ENCODE data around the gene TBC1D9B.
"Not testable (repeated sequence)": the region's sequence is repeated elsewhere in the genome, so short reads cannot be mapped to it uniquely, and the experiment has no call there.

TBC1D9B gene

DNA sequence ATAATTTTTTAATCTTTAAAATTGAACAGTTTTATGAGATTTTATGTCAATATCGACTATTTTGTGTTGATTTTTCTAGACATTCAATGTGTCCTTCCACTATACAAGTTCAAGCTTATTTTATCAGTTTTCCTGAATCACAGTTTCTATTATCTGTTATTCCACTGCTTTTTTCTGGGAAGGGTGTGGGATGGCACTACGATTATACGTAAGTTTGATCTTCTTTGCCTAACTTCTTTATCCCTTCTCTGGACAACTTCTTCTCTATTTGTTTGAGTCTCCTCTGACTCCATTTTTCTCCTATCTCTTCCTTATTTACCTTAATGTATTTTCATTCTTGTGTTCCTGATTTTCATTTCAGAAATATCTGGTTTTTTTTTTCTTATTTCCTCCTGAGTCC is 24.5 kb downstream of the TBC1D9B start:
- no peak for DNase-seq

DNA sequence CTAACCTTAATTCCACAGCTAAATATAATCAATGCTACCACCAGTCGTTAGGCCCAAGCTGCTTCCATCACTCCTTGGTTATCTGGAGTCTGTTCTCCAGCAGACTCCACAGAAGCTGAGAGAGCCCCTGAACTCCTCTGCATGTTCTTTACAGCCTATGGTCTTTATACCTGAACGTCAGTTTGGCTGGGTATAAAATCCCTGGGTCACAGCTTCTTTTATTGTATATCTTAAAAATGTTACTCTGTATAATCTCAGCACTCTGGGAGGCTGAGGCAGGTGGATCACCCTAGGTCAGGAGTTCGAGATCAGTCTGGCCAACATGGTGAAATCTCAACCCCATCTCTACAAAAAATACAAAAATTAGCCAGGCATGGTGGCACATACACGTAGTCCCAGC is 25.4 kb downstream of the TBC1D9B start:
- DNase-seq: no peak

DNA sequence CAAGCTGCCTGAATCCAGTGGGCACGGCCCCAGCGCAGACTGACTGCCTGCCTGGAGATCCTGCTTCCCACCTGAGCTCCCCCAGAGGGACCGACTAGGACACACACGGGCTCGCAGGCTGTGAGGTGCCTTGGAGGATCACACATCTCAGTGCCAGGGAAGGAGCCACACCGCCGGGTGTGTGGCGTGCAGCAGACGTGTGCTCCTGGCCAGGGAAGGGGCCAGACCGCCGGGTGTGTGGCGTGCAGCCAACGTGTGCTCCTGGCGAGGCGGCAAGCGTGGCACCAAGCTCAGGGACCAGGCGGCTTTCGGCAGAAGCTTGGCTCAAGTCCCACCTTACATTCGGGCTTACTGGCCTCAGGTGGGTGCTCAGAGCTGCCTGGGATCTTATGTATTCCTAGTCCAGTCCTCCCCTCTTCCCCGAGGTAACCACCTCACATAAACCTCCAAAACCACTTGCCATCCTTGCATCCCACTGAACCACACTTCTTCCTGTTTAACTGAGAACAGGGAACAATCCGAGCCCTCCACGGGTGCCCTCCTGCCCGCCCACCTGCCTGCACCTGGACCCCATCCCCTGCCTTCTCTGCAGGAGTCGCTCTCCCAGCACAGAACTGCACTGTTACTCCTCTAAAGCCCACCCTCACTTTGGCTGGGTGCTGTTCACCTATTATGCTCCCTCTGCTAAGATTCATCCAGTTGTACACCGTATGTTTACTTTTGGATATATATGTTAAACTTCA is 26.7 kb downstream of the TBC1D9B start:
- no peak for DNase-seq

DNA sequence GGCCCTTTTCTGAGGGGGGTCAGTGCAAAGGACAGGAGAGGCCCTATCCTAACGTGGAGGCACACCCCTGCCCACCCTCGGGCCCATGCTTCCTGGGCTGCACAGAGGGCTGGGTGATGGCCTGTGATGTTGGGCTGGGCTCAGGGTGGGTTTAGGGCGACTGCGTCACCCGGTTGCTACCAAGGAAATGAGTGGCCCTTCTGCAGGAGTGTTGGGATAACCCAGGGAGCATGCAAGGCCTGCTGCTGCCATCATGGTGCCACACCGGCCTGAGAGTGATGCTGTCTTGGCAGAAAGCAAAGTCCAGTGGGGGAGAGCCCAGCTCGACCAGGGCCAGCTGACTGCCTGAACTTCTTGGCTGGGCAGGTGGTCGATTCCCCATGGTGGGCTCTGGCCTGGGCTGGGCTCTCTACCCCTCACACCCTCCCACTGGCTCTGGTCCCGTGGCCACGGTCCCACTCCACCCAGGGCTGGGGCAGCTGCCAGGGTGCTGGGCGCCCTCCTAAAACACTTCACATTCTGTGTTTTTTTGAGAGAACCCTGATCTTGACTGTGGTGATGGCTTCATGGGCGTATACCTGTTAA is 27.5 kb downstream of the TBC1D9B start:
- DNase-seq: no peak

DNA sequence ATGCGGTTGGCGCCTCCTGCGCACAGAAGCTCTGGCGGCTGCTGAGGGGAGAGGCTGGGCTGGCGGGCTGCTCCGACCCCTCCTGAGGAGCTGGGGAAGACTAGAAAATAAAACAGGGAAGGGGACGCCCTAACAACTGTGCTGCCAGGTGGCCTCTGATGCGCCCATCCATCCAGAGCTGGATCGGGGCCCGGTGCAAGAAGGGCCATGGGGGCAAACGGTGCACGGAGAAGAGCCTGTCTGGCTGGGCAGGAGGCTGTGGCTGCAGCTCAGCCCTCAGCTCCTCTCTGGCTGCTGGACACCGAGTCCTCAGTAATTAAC is 28.0 kb downstream of the TBC1D9B start:
- DNase-seq: no peak

DNA sequence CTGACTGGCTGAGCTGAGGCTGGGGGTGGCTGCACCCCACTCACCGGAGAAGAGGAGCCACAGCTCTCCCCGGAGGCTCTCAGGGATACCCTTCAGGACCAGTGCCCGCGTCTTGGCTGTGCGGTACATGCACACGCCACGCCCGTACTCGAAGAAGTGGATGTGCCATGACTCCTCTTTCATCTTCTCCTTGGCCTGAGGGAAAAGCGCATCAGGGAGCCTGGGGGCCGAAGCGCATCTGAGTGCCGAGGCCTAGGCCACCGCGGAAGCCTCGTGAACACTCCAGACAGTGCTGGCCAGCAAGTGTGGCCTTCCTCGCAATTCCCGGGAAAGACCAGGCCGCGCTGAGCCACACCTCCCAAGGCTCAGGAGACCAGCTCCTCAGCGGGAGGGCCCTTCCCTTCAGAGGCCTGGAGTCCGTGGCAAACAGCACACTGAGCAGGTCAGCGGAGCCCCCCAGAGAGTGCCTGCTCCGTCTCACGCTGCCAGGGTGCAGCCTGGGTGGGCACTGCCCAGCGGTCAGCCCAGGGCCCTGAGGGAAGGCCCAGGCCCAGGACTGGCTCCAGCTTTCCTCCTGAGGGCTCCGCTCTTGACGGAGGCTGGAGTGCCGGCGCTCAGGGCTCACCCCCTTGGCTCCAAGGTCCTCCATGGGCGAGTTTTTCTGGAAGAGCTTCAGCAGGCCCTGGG is 28.6 kb downstream of the TBC1D9B start:
- no peak for DNase-seq

DNA sequence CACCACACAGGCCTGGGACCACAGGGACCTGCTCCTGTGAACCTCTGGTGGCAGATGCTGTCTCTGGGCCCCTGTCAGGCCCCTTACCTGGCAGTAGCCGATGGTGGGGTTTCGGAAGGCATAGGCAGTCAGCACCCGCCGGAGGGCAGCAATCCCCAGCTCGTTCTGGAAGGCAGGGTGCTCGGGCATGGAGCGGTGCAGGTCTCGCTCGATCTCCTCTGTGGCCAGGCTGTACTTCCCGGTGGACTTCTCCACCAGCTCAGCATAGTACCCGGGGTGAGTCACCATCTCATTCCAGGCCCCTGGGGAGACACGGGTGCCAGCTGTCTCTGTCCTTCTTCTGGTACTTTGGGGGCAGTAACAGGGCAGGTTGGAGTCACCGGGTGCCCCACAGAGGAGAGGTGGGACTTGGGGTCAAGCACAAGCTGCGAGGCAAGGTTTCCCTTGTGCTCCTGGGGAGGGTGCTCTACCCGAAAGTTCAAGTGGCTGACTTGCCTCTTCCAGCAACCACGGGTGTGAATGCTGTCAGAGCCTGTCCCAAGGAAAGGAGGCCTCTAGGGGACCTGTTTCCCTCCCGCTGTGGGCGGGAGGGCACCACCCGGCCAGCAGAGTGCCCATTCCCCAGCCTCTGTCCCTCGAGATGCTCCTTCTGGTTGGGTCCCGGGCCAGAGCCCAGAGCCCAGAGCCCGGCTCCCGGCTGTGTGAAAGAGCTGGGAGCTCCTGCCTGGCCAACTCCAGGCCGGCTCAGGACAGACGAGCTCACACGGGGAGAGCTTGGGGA is 29.3 kb downstream of the TBC1D9B start:
- DNase-seq: no peak

DNA sequence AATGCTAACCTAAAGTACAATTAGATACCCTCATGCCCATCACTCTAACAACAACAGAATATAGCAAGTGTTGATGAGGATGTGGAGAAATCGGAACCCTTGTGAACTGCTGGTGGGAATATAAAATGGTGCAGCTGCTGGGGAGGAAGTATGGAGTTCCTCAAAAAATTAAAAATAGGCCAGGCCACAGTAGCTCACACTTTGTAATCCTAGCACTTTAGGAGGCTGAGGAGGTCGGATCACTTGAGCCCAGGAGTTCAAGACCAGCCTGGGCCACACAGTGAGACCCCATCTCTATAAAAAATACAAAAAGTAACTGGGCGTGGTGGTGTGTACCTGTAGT is 31.1 kb downstream of the TBC1D9B start:
- DNase-seq: no peak

DNA sequence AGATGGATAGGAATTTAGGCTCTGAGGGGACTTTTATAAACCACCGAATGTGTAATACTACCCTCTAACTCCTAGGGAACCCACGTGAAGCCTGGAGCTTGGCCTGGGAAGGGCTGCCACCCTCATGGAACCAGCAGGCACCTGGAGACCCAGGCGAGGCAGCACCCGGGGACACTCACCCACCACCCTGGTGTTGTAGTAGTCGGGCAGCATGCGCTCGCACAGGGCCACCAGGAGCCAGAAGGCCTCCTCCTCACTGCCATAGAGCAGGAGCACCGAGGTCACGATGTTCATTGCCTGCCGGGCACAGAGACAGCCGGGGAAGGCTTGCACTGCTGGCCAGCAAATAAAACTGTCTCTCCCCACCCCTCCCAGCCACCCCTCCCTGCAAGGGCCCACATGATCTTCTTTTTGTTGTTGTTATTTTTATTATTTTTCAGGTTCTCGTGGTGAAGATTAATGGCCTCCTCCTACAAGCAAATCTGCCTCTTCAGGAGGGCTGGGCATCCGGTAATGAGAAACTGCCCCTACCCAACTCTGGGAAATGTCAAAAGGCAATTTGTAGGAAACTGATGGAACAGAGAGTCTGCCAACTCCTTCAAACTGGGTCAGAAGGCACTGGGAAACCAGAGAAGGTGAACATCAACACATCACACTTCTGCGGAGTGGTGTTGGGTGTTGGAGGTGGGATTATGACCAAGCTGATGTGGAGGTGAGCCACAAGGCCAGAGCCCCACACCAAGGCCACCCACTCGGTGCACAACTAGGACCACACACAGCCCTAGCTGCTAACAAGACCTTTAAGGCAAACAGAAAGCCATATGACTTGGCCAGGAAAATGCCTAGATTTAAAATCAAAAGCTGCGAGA is 31.7 kb downstream of the TBC1D9B start:
- DNase-seq: no peak

DNA sequence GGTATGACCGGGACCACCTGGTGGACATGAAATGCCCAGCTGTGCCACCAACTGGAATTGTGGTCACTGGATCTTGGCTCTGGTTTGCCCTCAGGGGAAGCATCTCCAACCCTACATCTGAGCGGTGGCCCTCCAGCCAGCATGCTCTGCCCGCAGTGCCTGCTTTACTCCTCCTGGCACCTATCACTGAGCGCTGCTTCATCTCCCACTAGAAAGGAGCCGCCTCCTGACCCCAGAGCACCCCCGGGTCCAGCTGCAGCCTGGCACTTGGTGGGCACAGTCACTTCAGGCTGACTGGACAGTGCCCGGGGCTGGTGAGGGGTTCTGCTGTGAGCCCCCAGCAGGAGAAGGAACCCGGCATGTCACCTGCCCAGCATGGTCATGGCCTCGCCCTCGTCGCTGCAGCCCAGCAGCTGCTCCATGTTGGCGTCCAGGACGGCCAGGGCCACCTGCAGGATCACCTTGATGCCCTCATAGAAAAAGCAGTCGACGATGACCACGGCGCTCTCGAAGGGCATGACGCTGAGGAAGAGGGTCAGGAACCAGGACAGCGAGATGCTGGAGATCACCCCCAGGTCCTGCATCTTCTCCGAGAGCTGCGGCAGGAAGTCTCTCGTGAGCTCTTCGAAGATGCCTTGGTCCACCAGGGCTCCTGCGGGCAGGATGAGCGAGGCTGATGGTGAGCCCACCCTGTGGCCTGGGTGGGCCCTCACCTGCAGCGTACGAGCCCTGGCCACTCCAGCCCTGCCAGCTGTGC is 33.0 kb downstream of the TBC1D9B start:
- DNase-seq: no peak

DNA sequence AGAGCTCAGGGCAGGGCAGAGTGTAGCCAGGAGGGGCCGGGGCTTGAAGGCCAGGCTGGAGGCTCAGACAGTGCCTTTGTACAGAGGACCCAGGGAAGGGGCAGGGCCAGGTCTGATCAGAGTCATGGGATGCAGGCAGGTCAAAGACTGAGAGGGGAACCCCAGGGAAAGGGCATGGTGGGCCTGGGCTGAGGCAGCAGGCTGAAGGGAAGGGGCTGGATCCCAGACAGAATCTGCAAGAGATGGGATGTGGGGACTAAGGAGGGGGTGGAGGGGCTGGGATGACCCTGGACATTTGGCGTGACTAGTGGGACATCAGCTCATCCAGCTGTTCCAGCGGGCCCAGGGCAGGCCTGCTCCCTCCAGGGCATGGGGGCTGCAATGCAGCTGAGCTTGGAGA is 33.6 kb downstream of the TBC1D9B start:
- no peak for DNase-seq

DNA sequence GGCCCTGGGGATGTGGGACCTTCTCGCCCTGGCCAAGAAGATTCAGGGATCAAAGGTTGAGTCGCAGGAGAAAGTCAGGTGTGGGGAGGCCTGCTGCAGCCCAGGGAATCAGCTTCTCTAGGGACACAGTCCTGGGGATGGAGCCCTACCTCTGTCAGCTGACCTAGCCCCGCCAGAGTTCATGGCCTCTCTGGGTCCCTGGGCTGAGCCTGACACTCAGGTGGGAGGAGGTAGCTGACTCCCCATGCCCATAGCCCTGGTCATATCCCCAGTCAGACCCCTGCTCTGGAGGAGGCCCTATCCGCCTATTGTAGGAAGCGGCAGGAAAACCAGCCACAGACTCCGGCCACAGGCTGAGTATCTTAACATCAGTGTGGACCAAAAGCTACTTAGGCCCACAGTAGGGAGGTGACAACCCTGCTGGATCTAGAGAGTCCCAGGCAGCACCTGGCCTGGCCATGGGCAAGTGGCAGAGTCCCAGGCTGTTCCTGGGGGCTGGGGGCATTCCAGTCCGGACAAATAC is 34.0 kb downstream of the TBC1D9B start:
- DNase-seq: no peak

DNA sequence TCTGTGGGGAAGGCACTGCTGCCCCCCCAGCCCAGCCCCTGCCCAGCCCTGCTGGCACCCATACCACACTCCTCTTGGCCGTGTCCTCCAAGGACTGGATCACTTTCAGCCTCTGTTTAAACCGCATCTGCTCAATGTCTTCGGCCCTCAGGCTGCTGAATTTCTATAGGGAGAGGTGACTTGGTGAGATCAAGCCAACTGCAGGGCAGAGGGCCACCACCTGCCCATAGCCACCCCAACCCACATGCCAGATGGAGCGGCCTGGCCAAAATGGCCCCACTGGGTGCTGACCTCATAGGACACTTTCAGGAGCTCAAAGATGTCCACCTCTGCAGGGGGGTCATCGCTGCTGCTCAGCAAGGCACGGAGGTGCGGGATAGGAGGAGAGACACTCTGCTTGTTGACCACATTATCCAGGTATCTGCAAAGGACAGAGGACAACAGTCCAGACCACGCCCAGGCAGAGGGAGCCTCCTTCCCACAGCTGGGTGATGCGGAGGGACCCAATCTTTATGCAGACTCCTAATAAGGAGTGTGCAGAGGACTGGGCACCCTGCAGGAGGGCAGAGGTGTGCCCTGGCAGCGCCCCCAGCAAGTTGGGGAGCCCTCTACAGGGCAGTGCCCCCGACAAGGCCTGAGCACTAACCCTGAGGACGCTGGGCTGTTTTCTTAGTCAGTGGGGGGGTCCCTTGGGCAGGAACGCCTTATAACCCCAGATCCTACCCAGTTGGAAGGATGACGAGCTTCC is 34.7 kb downstream of the TBC1D9B start:
- no peak for DNase-seq

DNA sequence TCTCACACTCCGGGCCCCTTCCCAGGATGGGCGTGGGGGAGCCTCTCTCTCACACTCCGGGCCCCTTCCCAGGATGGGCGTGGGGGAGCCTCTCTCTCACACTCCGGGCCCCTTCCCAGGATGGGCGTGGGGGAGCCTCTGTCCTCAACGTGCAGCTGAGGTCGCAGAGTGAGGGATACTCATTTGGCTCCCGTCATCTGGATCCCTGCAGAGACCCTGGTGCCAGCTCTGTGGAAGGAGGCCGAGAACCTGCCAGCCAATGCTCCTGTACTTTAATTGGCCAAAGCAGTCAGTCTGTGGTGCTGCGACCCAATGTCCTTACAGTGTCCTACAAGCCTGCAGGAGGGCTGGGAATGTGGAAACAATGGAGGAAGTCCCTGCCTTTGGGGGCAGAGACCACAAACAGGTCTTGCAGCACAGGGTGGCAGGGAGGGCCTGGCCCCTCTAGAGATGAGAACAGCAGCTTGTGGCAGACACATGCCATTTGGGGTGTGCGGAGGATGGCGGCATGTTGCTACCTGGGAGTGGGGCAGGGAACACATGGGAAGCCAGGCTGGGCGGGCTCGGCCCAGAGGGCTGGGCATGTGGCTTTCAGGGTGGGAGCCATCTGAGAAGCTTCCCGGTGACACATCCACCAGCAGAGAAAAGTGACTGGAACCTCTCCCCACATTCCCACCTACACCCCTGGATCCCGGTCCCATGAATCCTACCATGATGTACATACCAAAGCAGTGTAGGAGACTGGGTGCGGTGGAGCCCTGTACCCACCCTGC is 35.5 kb downstream of the TBC1D9B start:
- no peak for DNase-seq

DNA sequence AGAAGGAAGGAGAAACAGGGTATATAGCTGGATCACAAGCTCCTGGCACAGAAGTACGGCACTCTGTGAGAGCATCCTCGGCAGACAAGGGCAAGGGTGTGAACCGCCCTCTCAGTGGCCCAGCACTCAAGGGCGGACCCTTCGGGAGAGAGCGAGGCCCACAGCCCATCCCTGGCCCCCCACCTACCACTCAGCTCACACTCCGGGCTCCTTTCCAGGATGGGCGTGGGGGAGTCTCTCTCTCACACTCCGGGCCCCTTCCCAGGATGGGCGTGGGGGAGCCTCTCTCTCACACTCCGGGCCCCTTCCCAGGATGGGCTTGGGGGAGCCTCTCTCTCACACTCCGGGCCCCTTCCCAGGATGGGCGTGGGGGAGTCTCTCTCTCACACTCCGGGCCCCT is 36.2 kb downstream of the TBC1D9B start:
- DNase-seq: not testable (repeated sequence)

DNA sequence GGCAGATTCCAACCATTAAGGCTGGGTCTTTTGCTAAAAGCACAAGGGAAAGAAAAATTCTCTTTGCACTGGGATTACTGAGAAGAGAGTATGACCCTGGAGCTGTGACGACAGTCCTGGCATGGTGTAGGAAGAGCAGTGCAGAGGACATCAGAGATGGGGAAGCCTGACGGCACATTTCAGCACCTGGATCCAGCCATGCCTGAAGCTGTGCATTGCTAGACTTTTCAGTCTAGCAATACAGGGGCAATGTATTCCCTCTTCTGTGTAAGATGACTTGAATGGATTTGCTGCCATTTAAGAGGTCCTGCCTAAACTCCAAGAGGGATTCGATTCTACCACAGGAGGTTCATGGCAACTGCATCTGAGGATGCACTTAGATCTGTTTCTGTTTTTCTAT is 36.7 kb downstream of the TBC1D9B start:
- DNase-seq: no peak

DNA sequence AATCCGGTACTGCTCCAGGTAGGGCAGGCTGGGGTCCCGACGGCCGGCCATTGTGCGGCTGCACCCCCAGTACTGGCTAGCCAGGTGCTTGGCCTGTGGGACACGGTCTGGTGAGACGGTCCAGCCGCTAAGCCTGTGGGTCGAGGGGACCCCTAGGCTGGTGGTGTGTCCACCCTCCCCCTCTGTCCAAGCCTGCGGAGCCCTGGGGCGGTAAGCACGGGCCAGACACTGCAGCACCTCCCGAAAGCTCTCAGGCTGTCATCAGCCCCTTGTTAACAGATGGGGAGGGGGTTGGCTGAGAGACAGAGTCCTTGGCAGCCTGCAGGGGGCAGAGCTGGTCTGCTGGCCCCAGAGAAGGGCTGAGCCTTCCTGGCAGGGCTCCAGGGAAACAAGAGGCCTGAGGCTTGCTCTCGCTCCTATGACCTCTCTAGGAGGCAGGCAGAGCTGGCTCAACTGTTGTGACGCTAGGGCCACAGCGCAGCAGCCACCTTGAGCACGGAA is 37.2 kb downstream of the TBC1D9B start:
- DNase-seq: no peak

DNA sequence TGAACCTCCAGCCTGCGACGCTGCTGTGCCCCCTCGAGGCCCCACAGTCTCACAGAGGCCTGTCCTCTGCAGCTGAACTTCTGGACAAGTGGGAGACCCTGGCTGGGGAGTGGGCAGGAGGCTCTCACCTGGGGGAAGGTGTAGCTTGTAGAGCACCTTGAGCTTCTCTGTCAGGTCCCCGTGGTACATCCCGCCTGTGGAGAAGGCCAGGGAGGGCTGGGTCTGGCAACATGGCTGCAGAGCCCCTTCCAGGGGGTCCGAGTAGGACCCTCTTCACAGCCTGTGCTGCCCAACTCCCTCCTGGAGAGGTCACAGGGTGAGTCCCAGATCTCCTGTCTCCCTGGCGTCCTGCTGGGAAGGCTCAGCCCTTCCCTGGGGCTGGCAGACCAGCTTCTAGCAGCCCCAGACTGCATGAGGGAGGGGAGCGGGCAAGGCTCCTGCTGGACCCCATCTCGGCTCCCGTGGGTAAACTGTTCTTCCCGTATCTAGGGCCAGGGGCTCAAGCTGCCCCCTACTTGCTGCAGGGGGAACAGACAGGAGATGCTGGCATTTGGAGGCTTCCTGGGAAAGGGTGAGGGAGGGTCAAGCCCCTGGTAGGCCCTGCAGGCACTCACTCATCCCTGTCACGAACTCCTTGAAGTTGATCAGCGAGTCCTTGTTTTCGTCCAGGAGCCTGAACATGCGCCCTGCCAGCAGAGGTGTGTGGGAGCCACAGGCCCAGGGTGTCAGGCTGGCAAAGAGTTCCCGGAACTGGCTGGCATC is 37.9 kb downstream of the TBC1D9B start:
- no peak for DNase-seq

DNA sequence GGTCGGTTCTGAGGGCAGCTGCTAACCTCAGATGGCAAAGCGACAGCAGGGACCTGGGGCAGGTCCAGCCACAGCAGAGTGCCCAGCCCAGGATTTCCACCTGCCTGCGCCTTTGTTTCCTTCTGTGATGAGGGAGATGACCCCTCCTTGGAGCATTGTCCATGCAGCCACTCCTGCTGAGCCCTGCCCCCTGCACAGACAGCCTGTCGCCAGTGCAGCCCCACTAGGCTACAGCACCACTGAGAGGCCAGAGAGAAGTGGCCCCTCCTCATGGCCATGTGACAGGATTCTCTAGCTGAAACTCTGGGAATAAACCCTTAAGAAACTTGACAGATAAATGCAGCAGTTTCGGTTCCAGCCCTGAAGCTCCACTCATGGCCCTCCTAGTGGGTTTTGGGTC is 38.6 kb downstream of the TBC1D9B start:
- no peak for DNase-seq
